NCI-H774 (cell line): Measurements from ENCODE around the gene F2RL3.

ENCODE experiments used
- DNase-seq: peaks from one replicate; lab custom pipeline; 2025; lab: John Stamatoyannopoulos, UW

Gene F2RL3

GRCh38 chr19:16895467-16896145, 6.8 kb downstream of the F2RL3 start:
- no peak for DNase-seq

- DNase-seq, result no peak
These were observed 7.6 kb downstream of the F2RL3 start for GRCh38 chr19:16896146-16897028.

- no peak for DNase-seq
These were observed 8.4 kb downstream of the F2RL3 start for GRCh38 chr19:16897029-16897855.

GRCh38 chr19:16897856-16898161, 9.0 kb downstream of the F2RL3 start:
- no peak for DNase-seq

- DNase-seq, result no peak
These were observed 9.7 kb downstream of the F2RL3 start for GRCh38 chr19:16898361-16899015.

GRCh38 chr19:16899566-16900075, 10.8 kb downstream of the F2RL3 start:
- no peak for DNase-seq

GRCh38 chr19:16901491-16902175, 12.8 kb downstream of the F2RL3 start:
- no peak for DNase-seq

GRCh38 chr19:16902545-16902944, 13.7 kb downstream of the F2RL3 start:
- no peak for DNase-seq

- DNase-seq, result no peak
These were observed 14.5 kb downstream of the F2RL3 start for GRCh38 chr19:16903347-16903746.

GRCh38 chr19:16904599-16904998, 15.8 kb downstream of the F2RL3 start:
- DNase-seq, result no peak

GRCh38 chr19:16908759-16909158, 20.0 kb downstream of the F2RL3 start:
- DNase-seq, result no peak

GRCh38 chr19:16911046-16911445, 22.2 kb downstream of the F2RL3 start:
- DNase-seq, result no peak

GRCh38 chr19:16912780-16913179, 24.0 kb downstream of the F2RL3 start:
- no peak for DNase-seq

GRCh38 chr19:16914421-16914820, 25.6 kb downstream of the F2RL3 start:
- DNase-seq, result no peak

GRCh38 chr19:16915135-16915534, 26.3 kb downstream of the F2RL3 start:
- no peak for DNase-seq

- DNase-seq, result no peak
These were observed 26.9 kb downstream of the F2RL3 start for GRCh38 chr19:16915734-16916133.

- DNase-seq, result no peak
These were observed 28.6 kb downstream of the F2RL3 start for GRCh38 chr19:16917401-16917800.

- DNase-seq, result no peak
These were observed 30.7 kb downstream of the F2RL3 start for GRCh38 chr19:16919496-16919895.

GRCh38 chr19:16920816-16921529, 32.2 kb downstream of the F2RL3 start:
- no peak for DNase-seq

- no peak for DNase-seq
These were observed 33.2 kb downstream of the F2RL3 start for GRCh38 chr19:16921766-16922591.
